Measurements from ENCODE around the gene SNX8.

Gene SNX8

DNA sequence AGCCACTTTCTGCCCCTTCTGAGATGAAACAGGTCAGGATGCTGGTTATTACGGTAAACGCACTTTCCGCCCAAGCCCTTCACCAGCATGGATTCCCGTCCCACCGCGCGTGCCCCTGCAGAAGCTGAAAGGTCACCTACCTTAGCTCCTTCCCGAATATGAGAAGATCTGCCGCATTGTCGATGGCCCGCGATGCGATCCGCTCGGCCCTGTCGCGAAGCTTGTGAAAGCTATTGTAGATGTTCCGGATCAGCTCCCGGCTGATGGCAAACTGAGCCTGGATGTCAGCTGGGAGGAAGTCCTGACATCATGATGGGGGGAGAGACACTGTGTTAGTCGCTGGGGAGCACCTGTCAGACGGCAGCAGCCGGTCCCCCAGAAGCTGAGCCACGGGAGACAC, 50.1 kb downstream of the SNX8 start:
- H3K4me1 Mint-ChIP-seq = peaks cover 29% of the 10 kb centered on the region
- no peaks in the 10 kb centered on the region for H3K27me3 Mint-ChIP-seq
- no peaks in the 10 kb centered on the region for H3K9me3 Mint-ChIP-seq
- ATAC-seq (no peak), DNase-seq (no peak)
- peak overlapping the region in 1 of 2 donors; percentile 3 for H3K27ac Mint-ChIP-seq
- H3K4me3 Mint-ChIP-seq = no peak overlapping the region

DNA sequence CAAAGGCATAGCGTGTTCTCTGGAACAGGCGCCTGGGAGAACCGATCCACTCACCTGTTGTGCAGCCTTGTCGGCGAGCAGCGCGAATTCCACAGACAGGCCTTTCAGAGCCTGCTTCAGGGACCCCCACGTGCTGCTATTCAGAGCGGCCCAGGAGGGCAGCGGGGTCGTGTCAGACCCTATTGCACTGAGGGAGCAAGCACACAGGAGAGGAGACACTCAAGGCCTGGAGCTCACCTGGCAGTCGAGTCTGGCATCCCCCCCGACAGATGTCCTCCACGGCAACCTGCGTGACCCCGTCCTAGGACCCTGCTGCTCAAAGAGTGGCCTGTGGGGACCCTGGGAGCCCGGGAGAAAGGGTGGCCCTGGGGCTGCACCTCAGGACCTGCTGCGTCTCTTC, 51.1 kb downstream of the SNX8 start:
- DNase-seq (no peak), ATAC-seq (no peak)
- no peaks in the 10 kb centered on the region for H3K27me3 Mint-ChIP-seq
- no peaks in the 10 kb centered on the region for H3K9me3 Mint-ChIP-seq
- no peak overlapping the region for H3K27ac Mint-ChIP-seq
- no peak overlapping the region for H3K4me3 Mint-ChIP-seq
- H3K4me1 Mint-ChIP-seq = peaks cover 32% of the 10 kb centered on the region

DNA sequence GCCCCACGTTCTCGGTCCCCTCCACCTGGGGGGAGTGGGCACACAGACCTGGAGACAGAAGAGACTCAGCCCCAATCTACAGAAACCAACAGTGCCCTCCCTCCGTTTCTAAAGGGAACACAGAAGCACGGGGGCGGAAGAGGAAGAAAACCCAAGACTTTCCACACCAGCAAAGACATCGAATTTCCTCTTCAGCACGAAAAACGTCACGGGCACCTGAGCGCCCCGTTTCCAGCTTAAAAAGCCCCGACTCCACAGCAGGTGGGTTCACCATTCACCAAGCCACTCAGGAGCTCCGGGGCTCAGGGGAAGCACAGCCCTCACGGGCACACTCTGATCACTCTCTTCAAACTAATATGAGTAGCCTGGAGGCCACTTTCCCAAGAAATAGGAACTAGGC, 52.6 kb downstream of the SNX8 start:
- Mint-ChIP-seq H3K9me3 (no peaks in the 10 kb centered on the region), H3K27me3 (no peaks in the 10 kb centered on the region), H3K4me3 (peak overlapping the region; percentile 66 to 67), H3K27ac (peak overlapping the region; percentile 78 to 98), H3K4me1 (peaks cover 32% of the 10 kb centered on the region)
- DNase-seq (no peak), ATAC-seq (peak; percentile 40)

DNA sequence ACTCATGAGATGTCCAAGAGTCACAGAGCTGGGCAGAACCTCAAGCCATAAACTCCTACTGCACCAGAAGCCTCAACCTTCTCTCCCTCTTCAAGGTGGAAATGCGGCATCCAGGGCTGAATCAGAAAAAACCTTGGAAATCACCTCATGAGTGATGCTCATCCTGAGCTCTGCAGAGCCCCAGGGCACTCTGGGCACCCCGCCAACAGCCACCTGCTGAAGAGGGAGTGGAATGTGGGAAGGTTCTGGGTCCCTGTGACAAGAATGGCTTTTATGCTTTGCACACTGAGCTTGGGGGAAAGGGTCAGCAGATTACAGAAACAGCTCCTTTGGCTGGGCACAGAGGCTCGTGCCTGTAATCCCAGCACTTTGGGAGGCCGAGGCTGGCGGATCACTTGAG, 53.4 kb downstream of the SNX8 start:
- Mint-ChIP-seq H3K27me3 (no peaks in the 10 kb centered on the region), H3K9me3 (no peaks in the 10 kb centered on the region), H3K27ac (no peak overlapping the region), H3K4me3 (peak overlapping the region in 1 of 2 donors; percentile 44), H3K4me1 (peaks cover 32% of the 10 kb centered on the region)
- ATAC-seq (no peak), DNase-seq (no peak)

DNA sequence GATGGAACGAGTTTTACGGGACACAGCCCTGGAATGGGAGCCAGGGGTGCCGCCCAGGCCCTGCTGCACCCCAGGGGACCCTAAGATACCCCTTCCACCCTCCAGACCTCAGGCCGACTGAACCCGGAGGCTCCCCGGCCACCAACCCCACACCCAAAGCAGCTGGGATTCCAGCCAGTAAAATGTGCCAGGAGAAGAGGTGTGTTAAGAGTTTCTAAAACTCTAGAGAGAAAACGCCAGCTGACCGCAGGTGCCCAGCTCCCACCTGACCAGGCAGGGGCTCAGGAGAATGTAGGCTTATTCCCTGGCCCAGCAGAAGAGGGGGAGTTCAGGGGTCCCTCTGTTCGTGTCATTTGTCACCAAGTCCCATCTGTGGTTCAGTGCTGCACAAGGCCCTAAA, 54.8 kb downstream of the SNX8 start:
- Mint-ChIP-seq H3K9me3 (no peaks in the 10 kb centered on the region), H3K4me1 (peaks cover 42% of the 10 kb centered on the region), H3K27ac (peak overlapping the region; percentile 79 to 80), H3K4me3 (no peak overlapping the region), H3K27me3 (no peaks in the 10 kb centered on the region)
- no peak for DNase-seq
- ATAC-seq = no peak

DNA sequence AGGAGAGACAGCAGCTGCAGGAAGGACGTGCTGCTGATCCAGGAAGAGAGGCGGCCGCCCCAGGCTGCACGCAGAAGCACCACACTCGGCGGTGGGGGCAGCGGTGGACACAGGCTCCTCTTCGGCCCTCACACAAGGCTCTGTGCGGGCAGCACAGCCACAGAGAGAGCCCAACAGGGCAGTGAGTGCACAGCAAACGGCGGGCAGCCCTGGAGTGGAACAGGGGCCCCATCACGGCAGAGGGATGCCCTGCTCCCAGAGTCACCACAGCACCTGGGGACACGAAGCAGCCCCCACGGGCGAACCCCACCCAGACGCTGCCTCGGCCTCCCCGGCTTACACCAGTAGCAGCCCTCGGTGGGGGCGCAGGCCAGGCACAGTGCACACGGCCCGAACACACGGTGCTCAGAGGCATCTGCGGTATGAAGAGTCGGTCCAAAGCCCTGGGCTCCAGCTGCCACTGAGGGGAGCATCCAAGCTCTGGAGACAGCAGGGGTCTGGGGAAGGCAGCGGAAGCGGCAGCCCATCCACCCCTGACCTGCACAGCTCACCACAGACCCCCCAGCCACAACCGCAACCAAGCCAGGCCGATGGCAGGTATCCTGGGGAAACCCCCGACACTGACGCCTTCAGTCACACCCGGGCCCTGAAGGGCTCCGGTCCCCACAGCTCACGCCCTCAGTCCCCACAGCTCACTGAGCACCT, 55.4 kb downstream of the SNX8 start:
- no peak overlapping the region for H3K4me3 Mint-ChIP-seq
- no peak for ATAC-seq
- no peaks in the 10 kb centered on the region for H3K9me3 Mint-ChIP-seq
- DNase-seq = no peak
- H3K27ac Mint-ChIP-seq = no peak overlapping the region
- no peaks in the 10 kb centered on the region for H3K27me3 Mint-ChIP-seq
- peaks cover 45% of the 10 kb centered on the region for H3K4me1 Mint-ChIP-seq

DNA sequence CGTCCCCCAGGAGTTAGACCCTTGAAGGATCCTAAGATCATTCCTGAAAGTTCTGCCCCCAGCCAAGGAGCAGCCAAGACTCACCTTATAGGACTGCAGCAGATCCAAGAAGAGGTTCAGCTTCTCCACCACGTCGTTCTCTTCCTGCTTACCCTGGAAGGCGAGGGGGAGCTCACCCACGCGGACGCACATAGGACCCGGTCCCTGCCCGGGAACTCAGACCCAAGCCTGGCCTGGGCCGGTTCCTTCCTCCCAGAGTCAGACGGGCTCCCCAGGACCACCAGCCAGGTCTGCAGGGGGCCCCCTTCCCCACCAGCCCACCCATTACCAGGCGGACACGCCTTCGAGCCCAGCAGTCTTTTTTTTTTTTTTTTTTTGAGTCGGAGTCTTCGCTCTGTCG, 56.6 kb downstream of the SNX8 start:
- Mint-ChIP-seq H3K27me3 (no peaks in the 10 kb centered on the region), H3K9me3 (no peaks in the 10 kb centered on the region), H3K27ac (no peak overlapping the region), H3K4me1 (peaks cover 53% of the 10 kb centered on the region), H3K4me3 (no peak overlapping the region)
- ATAC-seq = no peak
- no peak for DNase-seq

DNA sequence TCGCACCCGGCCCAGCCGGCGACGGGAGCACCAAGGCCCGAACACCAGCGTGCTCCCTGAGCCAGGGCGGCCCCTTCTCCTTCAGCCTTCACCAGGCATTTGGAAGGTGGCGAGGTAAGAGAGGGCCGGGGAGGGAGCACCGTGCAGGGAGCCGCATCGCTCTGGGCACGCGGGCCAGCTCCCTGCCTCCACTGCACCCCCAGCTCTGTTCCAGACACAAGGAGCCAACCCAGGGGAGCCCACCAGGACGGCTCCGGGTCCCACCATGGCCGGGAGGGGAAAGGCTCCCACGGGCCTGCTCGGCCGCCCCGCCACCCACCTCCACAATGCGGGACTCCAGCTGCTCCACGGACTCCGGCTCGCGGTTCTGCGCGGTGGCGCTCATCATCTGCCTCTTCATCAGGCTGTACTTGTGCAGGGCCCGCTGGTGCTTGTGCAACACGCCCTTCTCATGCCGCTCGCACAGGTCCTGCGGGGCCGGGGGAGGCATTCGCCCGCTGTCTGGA, 57.1 kb downstream of the SNX8 start:
- Mint-ChIP-seq H3K27ac (no peak overlapping the region), H3K9me3 (no peaks in the 10 kb centered on the region), H3K4me3 (no peak overlapping the region), H3K4me1 (peaks cover 53% of the 10 kb centered on the region), H3K27me3 (no peaks in the 10 kb centered on the region)
- peak; percentile 17 for ATAC-seq
- no peak for DNase-seq

DNA sequence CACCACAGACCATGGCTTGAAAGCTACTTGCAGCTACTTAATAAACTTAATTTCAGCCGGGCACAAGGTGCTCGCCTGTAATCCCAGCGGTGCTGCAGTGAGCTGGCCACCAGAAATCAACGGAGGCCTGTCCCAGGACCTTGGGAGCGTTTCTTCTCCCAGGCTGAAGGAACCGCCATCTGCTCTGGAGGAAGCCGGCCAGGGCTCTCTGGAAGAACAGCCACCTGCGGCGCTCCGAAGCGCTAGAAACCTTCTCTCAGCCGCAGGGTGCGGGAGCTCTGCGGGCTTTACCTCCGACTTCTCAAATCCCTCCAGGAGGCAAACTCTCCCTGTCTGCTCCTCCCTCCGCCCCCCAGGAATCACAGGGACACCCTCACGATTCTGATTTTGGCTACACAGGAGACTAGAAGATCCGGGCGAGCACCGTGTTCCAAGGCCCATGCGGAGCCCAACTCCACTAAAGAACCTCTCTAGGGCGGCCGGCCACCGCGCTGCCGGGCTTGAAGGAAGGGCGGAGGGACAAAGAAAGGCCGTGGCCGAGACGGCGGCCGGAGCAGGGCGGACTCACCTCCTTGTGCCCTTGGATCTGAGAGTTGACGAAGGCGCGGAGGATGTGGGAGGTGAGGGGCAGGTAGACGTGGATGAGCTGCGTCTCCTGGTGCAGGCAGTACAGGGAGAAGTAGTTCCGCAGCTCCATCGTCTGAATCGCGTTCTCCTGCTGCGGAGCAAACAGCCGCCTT, 57.8 kb downstream of the SNX8 start:
- DNase-seq (no peak), ATAC-seq (no peak)
- no peak overlapping the region for H3K4me3 Mint-ChIP-seq
- H3K9me3 Mint-ChIP-seq = no peaks in the 10 kb centered on the region
- no peaks in the 10 kb centered on the region for H3K27me3 Mint-ChIP-seq
- H3K27ac Mint-ChIP-seq = no peak overlapping the region
- H3K4me1 Mint-ChIP-seq = peaks cover 48% of the 10 kb centered on the region

DNA sequence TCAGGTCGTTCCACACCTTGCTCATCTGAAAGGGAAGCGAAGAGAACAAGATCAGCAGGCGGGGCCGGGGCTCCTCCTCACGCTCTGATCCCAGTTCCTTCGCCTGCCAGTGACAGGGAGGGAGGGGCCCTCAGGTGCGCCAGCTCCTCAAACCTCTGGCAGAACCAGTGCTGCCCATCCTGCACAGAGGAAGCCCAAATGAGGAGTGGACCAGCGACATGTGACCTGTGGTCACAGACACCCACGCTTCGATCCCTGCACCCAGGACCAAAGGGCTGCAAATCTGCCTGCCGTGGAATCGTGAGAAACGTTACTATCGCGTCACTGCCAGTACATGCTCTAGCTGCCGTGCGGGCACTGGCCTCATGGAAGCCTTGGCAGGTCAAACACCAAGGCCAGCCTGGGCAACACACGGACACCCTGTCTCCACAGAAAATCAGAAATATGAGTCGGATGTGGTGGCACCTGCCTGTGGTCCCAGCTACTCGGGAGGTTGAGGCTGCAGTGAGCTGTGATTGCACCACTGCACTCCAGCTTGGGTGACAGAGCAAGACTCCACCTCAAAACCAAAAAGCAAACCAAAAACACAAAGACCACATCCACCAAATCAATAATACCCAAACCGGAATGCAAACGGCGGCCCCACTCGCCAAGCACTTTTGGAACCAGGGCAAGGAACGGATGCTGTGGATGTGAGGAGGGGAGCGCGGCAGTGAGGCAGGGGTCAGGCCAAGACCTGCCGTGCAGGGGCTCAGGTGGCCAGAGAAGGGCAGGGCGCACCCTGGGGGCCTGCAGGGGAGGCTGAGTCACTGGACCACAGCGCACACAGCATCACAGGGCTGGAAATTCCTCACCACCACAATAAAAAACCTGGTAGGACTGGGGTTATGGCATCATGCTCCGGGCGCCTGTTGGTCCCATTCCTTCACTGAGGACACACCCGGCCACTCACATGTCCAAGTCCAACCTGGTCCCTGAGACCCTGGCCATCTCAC, 58.8 kb downstream of the SNX8 start:
- Mint-ChIP-seq H3K4me3 (peak overlapping the region in 1 of 2 donors; percentile 2), H3K27me3 (no peaks in the 10 kb centered on the region), H3K27ac (peak overlapping the region in 1 of 2 donors; percentile 27), H3K4me1 (peaks cover 38% of the 10 kb centered on the region), H3K9me3 (no peaks in the 10 kb centered on the region)
- DNase-seq = no peak
- no peak for ATAC-seq

DNA sequence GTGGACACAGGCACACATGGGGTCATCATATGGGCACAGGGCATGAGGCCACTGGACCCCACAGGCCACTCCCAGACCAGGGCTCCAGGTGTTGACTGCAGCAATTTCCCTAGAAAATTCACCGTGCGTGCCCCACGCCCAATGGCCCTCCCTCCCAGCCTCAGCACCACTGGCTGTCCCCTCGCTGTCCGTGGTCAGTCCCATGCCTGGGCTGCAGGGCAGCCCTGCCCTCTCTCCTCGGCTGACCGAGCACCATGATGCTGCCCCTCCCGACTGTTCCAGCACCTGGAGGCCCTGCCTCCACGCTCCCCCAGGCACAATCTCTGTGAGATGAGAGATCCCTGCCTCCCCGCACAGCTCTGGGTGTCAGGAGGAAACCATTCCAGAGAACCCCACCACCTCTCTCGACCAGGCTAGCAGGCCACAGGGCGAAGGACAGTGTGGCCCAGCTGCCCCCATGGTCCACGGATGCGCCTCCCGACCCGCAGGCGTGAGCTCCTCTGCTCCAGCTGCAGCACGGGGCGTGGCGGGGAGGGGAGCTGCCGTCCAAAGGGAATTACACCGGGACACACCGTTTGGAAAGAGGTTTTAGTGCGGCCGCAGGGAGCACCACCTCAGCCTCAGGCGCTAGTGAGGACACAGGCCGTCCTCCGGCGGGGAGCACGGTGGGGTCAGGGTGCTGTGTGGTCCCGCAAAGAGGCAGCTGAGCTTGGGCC, 59.7 kb downstream of the SNX8 start:
- H3K27ac Mint-ChIP-seq = no peak overlapping the region
- ATAC-seq = no peak

DNA sequence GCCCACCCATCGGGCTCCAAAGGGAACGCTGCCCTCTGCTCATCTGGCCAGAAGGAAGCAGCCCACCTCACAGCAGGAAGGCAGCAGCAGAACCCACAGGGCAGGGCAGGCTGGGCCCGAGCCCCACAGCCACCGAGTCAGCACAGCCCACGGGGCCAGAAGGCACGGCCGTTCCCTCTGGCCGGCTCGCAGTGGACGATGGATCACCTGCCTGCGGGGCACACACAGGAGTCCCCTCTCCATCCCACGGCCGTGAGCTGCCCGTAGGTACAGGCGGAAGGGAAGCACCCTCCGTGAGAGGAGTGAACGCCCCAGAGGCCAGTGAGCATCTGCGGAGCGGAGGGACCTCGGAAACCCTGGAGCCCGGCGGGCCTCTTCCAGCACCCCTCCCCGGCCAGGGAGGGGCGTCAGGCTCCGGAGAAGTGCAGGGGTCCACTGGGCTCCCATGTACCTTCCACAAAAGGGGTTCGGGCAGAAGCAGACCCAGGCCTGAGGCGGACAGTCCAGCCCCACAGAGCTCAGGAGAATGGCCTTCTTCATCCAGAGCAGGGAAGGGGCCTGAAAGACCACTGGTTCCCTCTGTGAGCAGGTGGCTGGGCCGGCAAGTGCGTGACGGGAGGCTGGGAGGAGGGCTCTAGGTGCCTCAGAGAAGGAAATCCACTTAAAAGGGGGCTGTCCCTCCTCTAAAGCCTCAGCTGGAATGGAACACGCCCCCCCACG, 60.6 kb downstream of the SNX8 start:
- peaks cover 43% of the 10 kb centered on the region for H3K4me1 Mint-ChIP-seq
- DNase-seq = no peak
- ATAC-seq = no peak
- H3K4me3 Mint-ChIP-seq = no peak overlapping the region
- H3K9me3 Mint-ChIP-seq = no peaks in the 10 kb centered on the region
- H3K27me3 Mint-ChIP-seq = no peaks in the 10 kb centered on the region
- H3K27ac Mint-ChIP-seq = peak overlapping the region in 1 of 2 donors; percentile 83

More for the DNA sequence above, 59.7 kb downstream of the SNX8 start:
- DNase-seq = no peak
- Mint-ChIP-seq H3K27me3 (no peaks in the 10 kb centered on the region), H3K4me1 (peaks cover 41% of the 10 kb centered on the region), H3K4me3 (no peak overlapping the region), H3K9me3 (no peaks in the 10 kb centered on the region)

DNA sequence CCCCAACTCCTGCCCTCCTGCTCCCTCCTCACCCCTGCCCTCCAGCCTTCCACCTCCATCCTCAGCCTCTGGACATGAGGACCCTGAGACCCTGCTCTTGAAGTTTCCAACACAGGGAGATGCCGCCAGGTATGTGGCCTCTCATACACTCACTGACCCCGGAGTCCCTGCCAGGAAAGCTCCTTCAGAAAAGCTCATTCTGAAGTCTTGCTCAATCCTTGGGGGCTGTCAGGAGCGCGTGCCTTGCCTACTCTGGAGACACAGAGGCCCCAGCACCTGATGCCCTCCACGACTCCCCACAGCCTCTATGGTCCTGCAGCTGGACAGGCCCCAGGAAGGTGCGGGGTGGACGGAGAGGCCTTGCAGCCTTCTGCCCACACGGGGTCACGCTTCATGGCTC, 61.2 kb downstream of the SNX8 start:
- H3K27ac Mint-ChIP-seq = peak overlapping the region; percentile 48 to 74
- DNase-seq (no peak), ATAC-seq (no peak)
- H3K27me3 Mint-ChIP-seq = no peaks in the 10 kb centered on the region
- H3K9me3 Mint-ChIP-seq = no peaks in the 10 kb centered on the region
- H3K4me1 Mint-ChIP-seq = peaks cover 50% of the 10 kb centered on the region
- H3K4me3 Mint-ChIP-seq = no peak overlapping the region

All from stimulated activated naive CD8-positive, alpha-beta T cell treated with anti-CD3 and anti-CD28 coated beads, Interleukin-15, amount 100 ng/mL, for 72 hours (primary cell).